GM21381 (cell line): Measurements from ENCODE around the gene LDHB.
"Not testable (repeated sequence)": the region's sequence is repeated elsewhere in the genome, so short reads cannot be mapped to it uniquely, and the experiment has no call there.

Source experiments
- ATAC-seq: cut with Tn5 transposase; IDR thresholded peaks from one replicate; pipeline ENCODE4 v1.9.1; 2021; ENCODE audit warnings: mild to moderate bottlenecking, moderate library complexity; ENCODE audit not compliant: unreplicated experiment

LDHB gene

DNA sequence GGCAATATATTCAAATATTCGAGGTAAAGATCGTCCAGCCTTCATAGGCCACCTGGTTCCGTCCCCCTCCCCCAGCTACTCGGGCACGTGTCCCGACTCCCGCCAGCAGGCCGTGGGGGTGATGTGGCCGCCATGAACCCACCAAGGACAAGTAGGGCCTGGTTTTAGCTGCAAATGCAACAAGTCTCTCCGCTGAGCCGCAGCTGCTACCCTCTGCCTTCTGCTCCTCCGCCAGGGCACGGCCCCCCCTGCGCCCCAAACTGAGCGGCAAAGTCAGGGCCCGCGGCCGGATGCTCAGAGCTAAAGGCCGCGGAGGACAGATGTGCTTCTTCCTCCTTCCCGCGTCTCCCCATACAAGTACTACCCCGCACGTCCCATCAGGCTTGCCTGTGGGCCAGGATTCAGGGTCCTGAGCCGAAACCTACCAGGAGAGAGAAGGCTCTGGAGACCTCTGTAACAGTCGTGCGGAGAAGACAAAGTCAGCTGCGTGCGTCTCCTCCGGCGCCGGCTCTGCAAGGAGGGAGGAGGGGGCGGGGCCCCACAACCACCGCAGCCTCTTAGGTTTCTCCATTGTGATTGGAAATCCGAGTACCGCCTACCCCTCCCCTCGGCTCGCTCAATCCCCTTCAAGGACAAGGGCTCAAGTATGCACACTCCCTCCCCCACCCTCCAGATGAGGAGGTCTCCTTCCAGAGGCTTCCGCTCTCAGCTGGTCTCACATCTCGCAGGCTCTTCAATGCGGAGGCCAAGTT, at the start of gene LDHB:
Gene LDHB (minus strand): TSS at position 517 of the 752 bp plus-strand sequence. CDS start 3,171 bp downstream, outside the sequence.
- peak; percentile 97 for ATAC-seq

DNA sequence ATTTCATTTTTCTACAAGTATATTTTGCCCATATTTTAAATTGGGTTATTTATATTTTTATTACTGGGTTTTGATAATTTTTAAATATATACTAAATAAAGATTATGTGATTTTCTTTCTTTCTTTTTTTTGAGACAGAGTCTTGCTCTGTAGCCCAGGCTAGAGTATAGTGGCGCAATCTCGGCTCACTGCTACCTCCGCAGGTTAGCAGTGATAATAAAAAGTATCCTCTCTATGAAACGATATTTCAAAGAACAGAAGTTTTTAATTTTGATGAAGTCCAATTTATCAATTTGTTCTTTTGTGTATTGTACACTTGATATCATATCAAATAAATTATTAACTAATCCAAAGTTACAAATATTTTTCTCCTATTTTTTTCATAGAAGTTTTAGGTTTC, 47.2 kb upstream of the LDHB start:
- ATAC-seq, result no peak

- no peak for ATAC-seq
These were observed 42.2 kb upstream of the LDHB start for GRCh38 chr12:21699851-21700250.

- no peak for ATAC-seq
These were observed 40.4 kb upstream of the LDHB start for GRCh38 chr12:21697904-21698630.

- no peak for ATAC-seq
These were observed 39.0 kb upstream of the LDHB start for GRCh38 chr12:21696625-21697024.

DNA sequence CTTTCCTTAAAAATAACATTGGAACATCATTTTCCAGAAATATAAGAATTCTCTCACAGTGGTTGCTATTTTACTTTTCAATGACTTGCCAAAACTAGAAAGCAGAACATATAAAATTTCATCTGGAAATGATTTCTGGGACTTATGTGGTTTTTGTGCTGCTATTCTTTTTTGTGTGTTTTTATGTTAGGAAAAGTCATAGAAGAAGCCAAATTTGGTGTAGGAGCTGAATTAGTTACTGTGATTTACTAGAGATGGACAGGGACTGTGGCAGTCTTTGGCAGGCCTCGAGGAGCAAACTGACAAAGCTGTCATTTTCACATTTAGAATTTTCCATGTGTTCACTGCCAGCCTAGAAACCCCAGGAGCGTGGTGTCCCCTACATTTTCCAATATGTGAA, 38.3 kb upstream of the LDHB start:
- ATAC-seq, result no peak

GRCh38 chr12:21694660-21695059, 37.0 kb upstream of the LDHB start:
- ATAC-seq, result no peak

DNA sequence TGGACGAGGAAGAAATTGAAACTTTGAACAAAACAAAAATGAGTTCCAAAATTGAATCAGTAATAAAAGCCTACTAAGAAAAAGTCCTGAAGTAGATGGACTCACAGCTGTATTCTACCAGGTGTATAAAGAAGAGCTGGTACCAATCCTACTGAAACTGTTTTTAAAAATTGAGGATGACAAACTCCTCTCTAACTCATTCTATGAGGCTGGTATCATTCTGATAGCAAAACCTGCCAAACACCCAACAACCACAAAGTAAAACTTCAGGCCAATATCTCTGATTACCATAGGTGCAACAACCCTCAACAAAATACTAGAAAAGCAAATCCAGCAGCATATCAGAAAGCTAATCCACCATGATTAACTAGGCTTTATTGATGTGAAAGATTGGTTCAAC, 33.9 kb upstream of the LDHB start:
- ATAC-seq, result no peak

DNA sequence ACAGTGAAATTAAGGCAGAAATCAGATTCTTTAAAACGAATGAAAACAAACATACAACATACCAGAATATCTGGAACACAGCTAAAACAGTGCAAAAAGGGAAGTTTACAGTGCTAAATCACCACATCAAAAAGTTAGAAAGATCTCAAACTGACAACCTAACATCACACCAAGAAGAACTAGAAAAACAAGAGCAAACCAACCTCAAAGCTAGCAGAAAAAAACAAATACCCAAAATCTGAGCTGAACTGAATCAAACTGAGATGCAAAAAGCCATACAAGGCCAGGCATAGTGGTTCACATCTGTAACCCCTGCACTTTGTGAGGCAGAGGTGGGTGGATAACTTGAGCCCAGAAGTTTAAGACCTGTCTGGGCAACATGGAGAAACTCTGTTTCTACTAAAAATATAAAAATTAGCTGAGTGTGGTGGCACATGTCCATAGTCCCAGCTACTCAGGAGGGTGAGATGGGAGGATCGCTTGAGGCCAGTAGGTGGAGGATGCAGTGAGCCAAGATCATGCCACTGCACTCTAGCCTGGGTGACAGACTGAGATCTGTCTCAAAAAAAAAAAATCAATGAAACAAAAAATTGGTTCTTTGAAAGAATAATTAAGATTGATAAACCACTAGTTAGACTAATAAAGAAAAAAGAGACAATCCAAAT, 33.2 kb upstream of the LDHB start:
- ATAC-seq, result no peak

DNA sequence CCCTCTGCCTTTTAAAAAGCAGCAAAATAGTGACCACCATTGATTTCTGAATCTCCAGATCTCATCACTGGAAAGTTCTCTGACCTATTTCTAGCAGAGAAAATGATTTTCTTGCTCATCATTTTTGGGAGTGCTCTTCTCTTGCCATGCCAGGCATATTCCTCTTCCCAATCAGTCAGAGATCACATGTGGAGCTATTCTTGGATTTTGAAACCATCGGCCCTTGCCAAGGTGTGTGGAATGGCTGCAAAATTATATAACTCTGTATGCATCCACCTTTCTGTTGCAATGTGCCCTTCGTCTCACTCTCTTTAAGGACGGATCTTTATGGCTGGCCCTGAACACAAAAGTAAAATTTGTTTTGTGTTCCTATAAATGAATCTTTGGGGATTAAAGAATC, 25.5 kb upstream of the LDHB start:
- no peak for ATAC-seq

DNA sequence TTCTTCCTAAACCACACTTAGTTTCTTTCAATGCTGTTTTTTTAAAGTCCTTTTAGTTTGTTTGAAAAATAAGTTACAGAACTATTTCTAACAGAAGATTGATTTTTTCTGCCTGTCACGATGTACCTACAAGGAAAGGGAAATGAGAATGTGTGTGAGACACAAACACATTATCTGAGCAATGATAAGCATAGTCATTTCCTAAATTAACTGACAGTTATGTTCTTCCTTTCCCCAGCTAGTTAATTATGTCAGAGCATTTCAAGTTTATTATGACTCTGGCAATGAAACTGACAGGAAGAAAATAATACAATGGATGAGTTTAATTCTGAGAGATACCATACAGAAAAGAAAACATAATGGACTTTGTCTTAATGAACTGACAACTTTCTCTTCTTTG, 21.3 kb upstream of the LDHB start:
- no peak for ATAC-seq

DNA sequence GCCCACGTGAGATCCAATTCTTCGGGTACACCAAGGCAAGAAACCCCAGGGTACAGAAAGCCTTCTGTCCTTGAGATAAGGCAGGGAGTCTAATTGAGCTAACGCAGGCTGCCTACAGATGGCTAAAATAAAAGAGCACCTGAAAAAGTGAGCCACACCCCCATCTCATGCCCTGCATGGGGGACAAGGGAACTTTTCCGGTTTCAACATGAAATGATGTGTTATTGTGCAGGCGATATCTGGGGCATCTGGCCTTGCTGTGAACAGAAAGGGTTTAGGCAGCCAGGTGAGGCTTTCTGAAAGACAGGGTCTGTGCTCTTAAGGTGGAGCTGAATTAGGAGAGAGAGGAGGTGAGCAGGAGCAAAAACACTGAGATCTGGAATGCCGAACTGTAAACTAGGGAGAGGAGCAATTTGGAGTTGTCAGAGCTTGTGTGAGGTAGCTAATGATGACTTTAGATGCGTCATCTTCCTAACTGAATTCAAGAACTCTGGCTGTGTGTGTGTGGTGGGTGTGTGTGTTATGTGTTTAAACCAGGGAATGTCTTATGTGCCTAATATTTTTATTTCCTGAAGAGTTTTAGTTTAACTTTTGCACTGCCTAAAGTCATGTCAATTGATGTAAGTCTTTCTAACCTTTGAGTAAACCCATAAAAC, 20.1 kb upstream of the LDHB start:
- ATAC-seq, result no peak

DNA sequence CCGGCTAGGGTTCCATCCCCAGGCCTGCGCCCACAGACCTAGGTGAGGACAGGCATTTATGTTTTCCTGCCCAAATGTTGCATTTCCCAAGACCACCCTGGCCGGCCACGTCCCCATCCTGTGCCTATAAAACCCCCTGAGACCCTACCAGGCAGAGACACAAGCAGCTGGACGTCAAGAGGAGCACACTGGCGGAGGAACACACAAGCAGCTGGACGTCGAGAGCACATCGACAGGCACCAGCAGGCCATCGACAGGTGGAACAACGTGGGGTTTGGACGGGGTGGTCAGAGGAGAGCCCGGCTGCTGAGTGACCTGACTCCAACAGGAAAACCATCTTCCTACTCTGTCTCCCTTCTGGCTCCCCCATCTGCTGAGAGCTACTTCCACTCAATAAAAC, 19.6 kb upstream of the LDHB start:
- ATAC-seq, result no peak

DNA sequence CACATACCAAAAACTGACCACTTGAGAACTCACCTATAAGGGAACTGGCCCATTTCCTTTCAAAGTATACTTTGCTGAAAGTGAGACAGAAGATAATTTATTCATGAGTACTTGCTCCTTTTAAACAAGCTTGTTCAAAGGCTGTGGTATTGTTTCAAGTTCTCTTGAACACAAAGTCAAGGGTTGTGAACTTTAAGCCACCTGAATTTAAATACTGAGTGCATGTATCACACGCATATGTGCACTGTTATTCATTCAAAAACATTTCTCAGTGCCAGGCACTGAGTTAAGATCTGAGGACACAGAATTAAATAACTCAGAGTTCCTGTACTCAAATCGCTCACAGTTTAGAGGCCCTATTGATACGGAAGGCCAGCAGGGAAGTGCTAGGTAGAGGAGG, 19.1 kb upstream of the LDHB start:
- no peak for ATAC-seq

DNA sequence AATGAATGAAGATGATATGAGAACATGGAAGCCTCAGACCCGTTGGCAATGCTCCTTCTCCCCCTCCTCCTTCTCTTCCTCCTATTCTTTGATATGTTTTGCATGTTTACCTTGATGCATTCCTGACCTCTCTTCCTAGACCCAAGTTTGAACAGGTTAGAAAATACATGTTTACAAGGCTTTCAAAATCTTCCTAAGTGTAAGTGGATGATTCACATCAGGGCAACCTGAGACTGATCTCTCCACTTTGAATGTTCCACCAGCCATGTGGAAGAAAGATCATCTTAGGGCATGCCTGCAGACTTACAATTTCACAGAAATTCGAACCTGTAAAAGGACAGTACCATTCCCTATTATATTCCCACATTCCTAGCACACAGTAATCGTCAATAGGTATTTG, 18.0 kb upstream of the LDHB start:
- ATAC-seq, result no peak

- no peak for ATAC-seq
These were observed 17.5 kb upstream of the LDHB start for GRCh38 chr12:21675096-21675495.

DNA sequence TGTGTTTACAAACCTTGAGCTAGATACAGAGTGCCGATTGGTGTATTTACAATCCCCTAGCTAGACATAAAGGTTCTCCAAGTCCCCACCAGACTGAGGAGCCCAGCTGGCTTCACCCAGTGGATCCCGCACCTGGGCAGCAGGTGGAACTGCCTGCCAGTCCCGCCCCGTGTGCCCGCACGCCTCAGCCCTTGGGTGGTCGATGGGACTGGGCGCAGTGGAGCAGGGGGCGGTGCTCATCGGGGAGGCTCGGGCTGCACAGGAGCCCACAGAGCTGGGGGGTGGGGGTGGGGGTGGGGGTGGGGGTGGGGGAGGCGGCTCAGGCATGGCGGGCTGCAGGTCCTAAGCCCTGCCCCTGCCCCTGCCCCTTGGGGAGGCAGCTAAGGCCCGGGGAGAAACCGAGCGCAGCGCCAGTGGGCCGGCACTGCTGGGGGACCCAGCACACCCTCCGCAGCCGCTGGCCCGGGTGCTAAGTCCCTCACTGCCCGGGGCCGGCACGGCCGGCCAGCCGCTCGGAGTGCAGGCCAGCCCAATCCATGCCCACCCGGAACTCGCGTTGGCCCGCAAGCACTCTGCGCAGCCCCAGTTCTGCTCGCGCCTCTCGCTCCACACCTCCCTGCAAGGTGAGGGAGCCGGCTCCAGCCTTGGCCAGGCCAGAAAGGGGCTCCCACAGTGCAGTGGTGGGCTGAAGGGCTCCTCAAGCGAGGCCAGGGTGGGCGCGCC, 16.3 kb upstream of the LDHB start:
- not testable (repeated sequence) for ATAC-seq

DNA sequence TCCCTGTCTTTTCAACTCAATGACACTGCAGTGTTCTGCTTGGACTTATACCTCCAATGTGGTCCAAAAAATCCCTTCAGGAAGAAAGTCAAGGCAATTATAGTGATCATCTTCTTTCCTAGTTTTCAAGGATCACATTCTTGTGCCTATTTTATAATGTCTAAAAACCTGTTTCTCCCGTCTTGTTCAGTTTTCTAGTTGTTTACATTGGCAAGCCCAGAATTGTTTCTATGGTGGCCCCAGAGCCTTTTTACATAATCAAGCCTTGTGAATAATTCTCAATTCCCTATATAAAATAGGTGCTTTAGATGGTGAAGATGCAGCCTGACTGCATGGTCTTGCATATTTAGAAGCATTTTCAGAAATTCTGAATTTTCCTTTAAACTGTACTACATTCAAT, 14.5 kb upstream of the LDHB start:
- ATAC-seq, result no peak

- ATAC-seq, result no peak
These were observed 9.1 kb upstream of the LDHB start for GRCh38 chr12:21666722-21667121.

GRCh38 chr12:21665816-21666215, 8.2 kb upstream of the LDHB start:
- ATAC-seq, result no peak
